Measurements from ENCODE around the gene EPB41L4B.
"Not testable (repeated sequence)": the region's sequence is repeated elsewhere in the genome, so short reads cannot be mapped to it uniquely, and the experiment has no call there.

Gene EPB41L4B

GRCh38 chr9:109295221-109296130, 25.4 kb downstream of the EPB41L4B start:
- DNase-seq: no peak

GRCh38 chr9:109290385-109290784, 30.5 kb downstream of the EPB41L4B start:
- no peak for DNase-seq

- DNase-seq: no peak
These were observed 30.9 kb downstream of the EPB41L4B start for GRCh38 chr9:109289931-109290330.

- DNase-seq: no peak
These were observed 31.7 kb downstream of the EPB41L4B start for GRCh38 chr9:109289186-109289585.

GRCh38 chr9:109286981-109287380, 33.9 kb downstream of the EPB41L4B start:
- no peak for DNase-seq

- no peak for DNase-seq
These were observed 34.3 kb downstream of the EPB41L4B start for GRCh38 chr9:109286571-109286977.

- DNase-seq: not testable (repeated sequence)
These were observed 37.2 kb downstream of the EPB41L4B start for GRCh38 chr9:109283672-109284071.

GRCh38 chr9:109283012-109283411, 37.8 kb downstream of the EPB41L4B start:
- no peak for DNase-seq

- DNase-seq: no peak
These were observed 38.6 kb downstream of the EPB41L4B start for GRCh38 chr9:109282302-109282701.

GRCh38 chr9:109281518-109281917, 39.3 kb downstream of the EPB41L4B start:
- no peak for DNase-seq

- DNase-seq: no peak
These were observed 42.0 kb downstream of the EPB41L4B start for GRCh38 chr9:109278848-109279247.

GRCh38 chr9:109278216-109278615, 42.6 kb downstream of the EPB41L4B start:
- DNase-seq: no peak

- no peak for DNase-seq
These were observed 43.4 kb downstream of the EPB41L4B start for GRCh38 chr9:109277451-109277850.

GRCh38 chr9:109276469-109277440, 44.1 kb downstream of the EPB41L4B start:
- DNase-seq: no peak

- no peak for DNase-seq
These were observed 45.8 kb downstream of the EPB41L4B start for GRCh38 chr9:109274884-109275730.

GRCh38 chr9:109273869-109274268, 47.0 kb downstream of the EPB41L4B start:
- DNase-seq: no peak

GRCh38 chr9:109272745-109273144, 48.1 kb downstream of the EPB41L4B start:
- no peak for DNase-seq

- DNase-seq: no peak
These were observed 48.8 kb downstream of the EPB41L4B start for GRCh38 chr9:109272045-109272444.

GRCh38 chr9:109270971-109271925, 49.6 kb downstream of the EPB41L4B start:
- no peak for DNase-seq

GRCh38 chr9:109270441-109270840, 50.4 kb downstream of the EPB41L4B start:
- no peak for DNase-seq

GRCh38 chr9:109269839-109270238, 51.0 kb downstream of the EPB41L4B start:
- no peak for DNase-seq

Data from NCI-H1930 (cell line).